Measurements from ENCODE around the gene NRG3.

DNA sequence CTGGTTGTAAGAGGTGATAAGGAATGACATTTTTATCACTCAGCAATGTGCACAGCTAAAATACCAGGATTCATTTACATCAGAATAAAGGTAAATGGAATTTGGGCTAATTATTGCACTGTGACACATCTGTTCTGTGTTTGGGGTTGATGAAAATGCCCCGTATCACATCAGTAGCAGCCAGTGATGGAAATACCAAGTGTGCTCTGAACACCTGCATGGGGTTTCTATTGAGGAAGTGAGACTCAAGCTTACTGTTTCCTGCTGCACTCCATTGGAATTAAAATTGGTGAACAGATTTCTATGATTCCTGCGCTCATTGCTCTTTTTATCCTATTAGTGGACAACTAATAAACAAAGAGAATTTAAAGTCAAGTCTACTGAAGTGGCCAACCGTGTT, 296.9 kb downstream of the NRG3 start:
- TF ChIP-seq, protein P1, sequence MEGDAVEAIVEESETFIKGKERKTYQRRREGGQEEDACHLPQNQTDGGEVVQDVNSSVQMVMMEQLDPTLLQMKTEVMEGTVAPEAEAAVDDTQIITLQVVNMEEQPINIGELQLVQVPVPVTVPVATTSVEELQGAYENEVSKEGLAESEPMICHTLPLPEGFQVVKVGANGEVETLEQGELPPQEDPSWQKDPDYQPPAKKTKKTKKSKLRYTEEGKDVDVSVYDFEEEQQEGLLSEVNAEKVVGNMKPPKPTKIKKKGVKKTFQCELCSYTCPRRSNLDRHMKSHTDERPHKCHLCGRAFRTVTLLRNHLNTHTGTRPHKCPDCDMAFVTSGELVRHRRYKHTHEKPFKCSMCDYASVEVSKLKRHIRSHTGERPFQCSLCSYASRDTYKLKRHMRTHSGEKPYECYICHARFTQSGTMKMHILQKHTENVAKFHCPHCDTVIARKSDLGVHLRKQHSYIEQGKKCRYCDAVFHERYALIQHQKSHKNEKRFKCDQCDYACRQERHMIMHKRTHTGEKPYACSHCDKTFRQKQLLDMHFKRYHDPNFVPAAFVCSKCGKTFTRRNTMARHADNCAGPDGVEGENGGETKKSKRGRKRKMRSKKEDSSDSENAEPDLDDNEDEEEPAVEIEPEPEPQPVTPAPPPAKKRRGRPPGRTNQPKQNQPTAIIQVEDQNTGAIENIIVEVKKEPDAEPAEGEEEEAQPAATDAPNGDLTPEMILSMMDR (IDR thresholded peaks at IDR 0.05): no peak
- no peak for TF ChIP-seq POLR2A (IDR thresholded peaks at IDR 0.05)
